ENCODE measurements around the gene NAPG.

NAPG gene

DNA sequence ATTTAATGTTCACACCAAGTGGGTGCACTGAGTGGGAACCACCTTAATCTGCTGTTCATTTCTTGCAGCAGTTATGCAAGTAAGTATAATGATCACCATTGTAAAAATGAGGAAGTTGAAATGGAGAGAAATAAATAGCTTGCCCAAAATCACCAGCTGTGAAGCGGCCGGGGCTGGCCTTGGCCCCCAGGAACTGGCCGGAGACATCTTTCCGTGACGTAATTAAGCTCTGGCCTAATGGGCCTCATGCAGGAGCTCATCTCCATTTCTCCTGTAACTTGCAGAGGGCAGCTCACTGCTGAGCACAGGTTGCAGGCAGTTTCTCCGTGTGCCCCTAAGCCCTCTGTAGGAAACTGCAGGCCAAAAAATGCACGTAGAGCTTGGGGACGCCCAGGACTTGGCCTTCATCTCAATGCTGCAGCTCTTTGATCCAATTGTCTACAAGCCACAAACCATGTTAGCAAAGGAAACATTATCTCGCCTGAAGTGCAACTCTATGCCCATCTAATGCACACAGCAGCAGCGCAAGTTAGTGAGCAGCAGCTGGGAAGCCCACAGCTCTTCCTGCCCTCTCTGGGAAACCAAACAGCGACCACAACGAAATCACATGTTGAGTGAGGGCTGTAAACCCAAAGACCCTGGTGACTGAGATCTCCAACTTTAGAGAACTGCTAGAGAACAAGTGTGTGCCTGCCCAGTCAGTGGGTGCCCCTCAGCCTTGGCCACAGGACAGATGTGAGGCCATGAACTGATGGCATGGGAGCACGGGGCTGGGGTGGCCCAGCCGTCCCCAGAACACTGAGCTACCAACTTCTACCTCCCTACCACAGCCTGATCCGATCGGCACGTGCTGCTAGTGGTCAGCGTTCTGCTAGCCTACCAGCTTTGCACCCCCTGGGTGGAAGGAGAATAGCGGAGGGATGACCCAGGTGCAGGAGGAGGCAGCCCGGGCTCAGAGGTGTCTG, 42.6 kb upstream of the NAPG start:
- TF ChIP-seq, protein P1, sequence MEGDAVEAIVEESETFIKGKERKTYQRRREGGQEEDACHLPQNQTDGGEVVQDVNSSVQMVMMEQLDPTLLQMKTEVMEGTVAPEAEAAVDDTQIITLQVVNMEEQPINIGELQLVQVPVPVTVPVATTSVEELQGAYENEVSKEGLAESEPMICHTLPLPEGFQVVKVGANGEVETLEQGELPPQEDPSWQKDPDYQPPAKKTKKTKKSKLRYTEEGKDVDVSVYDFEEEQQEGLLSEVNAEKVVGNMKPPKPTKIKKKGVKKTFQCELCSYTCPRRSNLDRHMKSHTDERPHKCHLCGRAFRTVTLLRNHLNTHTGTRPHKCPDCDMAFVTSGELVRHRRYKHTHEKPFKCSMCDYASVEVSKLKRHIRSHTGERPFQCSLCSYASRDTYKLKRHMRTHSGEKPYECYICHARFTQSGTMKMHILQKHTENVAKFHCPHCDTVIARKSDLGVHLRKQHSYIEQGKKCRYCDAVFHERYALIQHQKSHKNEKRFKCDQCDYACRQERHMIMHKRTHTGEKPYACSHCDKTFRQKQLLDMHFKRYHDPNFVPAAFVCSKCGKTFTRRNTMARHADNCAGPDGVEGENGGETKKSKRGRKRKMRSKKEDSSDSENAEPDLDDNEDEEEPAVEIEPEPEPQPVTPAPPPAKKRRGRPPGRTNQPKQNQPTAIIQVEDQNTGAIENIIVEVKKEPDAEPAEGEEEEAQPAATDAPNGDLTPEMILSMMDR (IDR thresholded peaks at IDR 0.05; ENCODE audit: insufficient read depth, low read depth, low read length, missing control alignments): no peak
- no peak for DNase-seq (ENCODE audit: low read depth)
- H3K4me3 ChIP-seq (ENCODE audit: low read length): no peak overlapping the region

DNA sequence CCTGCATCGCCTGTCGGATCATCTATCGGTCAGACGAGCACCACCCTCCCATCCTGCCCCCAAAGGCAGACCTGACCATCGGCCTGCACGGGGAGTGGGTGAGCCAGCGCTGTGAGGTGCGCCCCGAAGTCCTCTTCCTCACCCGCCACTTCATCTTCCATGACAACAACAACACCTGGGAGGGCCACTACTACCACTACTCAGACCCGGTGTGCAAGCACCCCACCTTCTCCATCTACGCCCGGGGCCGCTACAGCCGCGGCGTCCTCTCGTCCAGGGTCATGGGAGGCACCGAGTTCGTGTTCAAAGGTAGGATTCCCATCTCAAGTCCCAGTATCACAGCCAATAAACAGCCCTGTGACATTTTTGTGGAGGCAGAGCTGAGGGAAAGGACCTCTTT, 40.4 kb upstream of the NAPG start:
- TF ChIP-seq, protein P1 (IDR thresholded peaks at IDR 0.05; ENCODE audit: insufficient read depth, low read depth, low read length, missing control alignments): no peak
- no peak for DNase-seq (ENCODE audit: low read depth)
- no peak overlapping the region for H3K4me3 ChIP-seq (ENCODE audit: low read length)

DNA sequence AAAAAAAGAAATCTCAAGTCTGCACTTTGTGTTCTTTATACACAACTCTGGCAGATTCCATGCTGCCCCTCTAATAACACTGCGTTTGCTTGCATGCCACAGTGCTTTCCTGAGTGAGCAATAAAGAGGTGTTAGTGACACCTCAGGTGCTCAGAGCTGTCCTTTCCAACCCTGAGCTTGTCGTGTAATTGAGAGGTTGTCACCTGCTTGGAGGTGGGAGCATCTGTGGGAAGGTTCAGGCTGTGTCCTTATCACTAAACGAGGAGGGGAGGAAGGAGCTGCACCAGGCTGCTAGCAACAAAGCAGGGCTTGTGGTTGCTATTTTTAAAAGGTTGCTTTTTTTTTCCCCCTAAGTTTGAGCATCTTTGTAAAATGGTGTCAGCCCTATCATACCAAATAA, 39.5 kb upstream of the NAPG start:
- no peak for DNase-seq (ENCODE audit: low read depth)
- H3K4me3 ChIP-seq (ENCODE audit: low read length): no peak overlapping the region
- TF ChIP-seq, protein P1 (IDR thresholded peaks at IDR 0.05; ENCODE audit: insufficient read depth, low read depth, low read length, missing control alignments): no peak

DNA sequence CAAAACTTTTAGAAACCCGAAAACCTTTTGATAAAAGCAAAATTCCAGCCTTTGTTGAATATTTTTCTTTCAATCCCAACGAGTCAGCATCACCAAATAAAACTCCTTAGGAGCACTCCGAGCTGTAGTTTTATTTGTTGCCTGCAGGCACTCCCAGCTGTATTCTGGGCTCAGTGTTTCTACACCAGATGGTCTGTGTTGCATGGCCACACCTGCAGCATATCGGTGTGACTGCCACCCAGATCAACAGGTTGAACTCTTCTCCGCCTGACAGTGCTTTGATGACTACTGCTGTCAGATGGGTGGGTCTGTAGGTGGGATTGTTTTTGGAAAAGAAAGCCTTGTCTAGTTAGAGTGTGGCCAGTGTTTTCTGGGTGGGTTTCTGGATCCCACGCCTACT, 38.7 kb upstream of the NAPG start:
- H3K4me3 ChIP-seq (ENCODE audit: low read length): no peak overlapping the region
- no peak for DNase-seq (ENCODE audit: low read depth)
- TF ChIP-seq, protein P1 (IDR thresholded peaks at IDR 0.05; ENCODE audit: insufficient read depth, low read depth, low read length, missing control alignments): no peak

DNA sequence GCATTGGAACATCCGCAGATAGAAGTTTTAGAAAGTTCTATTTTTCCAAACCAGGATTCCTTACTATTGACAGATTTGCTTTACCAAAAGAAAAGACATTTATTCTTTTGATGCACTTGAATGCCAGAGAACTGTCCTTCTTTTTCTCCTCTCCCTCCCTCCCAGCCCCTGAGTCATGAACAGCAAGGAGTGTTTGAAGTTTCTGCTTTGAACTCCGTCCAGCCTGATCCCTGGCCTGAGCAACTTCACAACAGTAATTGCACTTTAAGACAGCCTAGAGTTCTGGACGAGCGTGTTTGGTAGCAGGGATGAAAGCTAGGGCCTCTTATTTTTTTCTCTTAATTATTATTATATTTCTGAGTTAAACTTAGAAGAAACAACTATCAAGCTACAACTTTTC, 37.8 kb upstream of the NAPG start:
- TF ChIP-seq, protein P1 (IDR thresholded peaks at IDR 0.05; ENCODE audit: insufficient read depth, low read depth, low read length, missing control alignments): no peak

DNA sequence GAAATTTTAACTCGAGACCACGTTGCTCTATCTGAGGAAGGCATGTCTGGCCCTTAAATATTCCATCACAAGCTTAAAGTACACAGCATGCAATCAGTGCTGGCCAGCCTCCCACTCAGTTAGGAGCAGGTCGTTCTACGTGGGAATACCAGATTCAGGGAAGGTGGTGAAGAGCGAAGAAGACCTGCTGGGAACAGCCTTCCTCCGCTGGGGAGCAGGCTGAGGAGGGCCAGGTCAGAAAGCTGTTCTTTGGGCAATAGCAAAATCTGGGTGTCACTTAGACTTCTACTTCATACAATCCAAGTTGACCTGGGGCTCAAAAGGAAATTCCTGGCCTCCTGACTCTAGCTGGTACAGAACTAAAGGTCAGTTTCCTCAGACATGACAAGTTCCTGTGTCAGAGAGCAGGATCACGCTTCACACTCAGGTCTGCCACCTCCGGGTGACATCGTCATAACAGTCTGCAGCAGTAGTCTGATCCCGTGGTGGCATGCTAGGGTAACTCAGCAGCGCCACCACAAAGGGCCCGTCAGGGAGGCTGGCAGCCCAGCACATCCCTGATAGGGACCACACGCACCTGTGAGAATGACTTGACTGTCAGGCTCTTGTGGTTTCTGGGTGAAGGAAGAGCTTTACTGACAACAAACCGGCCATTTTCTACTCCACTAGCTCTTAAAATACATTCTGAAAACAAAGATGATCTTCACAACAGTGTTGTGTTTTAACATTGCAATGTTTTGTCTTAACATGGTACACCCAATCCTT, 35.2 kb upstream of the NAPG start:
- TF ChIP-seq, protein P1 (IDR thresholded peaks at IDR 0.05; ENCODE audit: insufficient read depth, low read depth, low read length, missing control alignments): no peak
- H3K4me3 ChIP-seq (ENCODE audit: low read length): no peak overlapping the region
- no peak for DNase-seq (ENCODE audit: low read depth)

More for the DNA sequence above, 37.8 kb upstream of the NAPG start:
- DNase-seq (ENCODE audit: low read depth): no peak
- no peak overlapping the region for H3K4me3 ChIP-seq (ENCODE audit: low read length)
